Stomach smooth muscle (tissue), 2 donors: Measurements from ENCODE around the gene CACNA1H.

ENCODE experiments used
- H3K27ac ChIP-seq: one replicate; pipeline ENCODE4 v1.7.0; 2013; ENCODE audit warnings: mild to moderate bottlenecking, low read length, inconsistent platforms
- H3K27me3 ChIP-seq, 2 donors: one replicate each; pipeline ENCODE4 v1.7.0; 2013; ENCODE audit warnings: low read length in 2 of 2; ENCODE audit not compliant: insufficient read depth in 2 of 2, control insufficient read depth in 1 of 2
- H3K36me3 ChIP-seq, 2 donors: one replicate each; pipeline ENCODE4 v1.7.0; 2013; ENCODE audit warnings: low read length in 2 of 2; ENCODE audit not compliant: control insufficient read depth in 2 of 2, insufficient read depth in 2 of 2
- H3K4me1 ChIP-seq: one replicate; pipeline ENCODE4 v1.7.0; 2013; ENCODE audit warnings: low read length; ENCODE audit not compliant: control insufficient read depth, insufficient read depth
- H3K4me3 ChIP-seq, 2 donors: one replicate each; pipeline ENCODE4 v1.7.0; 2013; ENCODE audit warnings: low read length in 2 of 2
- H3K9ac ChIP-seq, 2 donors: one replicate each; pipeline ENCODE4 v1.7.0; 2013; ENCODE audit warnings: low read length in 2 of 2, mild to moderate bottlenecking in 1 of 2
- H3K9me3 ChIP-seq, 2 donors: one replicate each; pipeline ENCODE4 v1.7.0; 2013; ENCODE audit warnings: low read length in 2 of 2; ENCODE audit not compliant: control insufficient read depth in 2 of 2
- donor health status: healthy.
- donor health status: Pancreatic carcinoma.

CACNA1H gene

GRCh38 chr16:1131378-1131994, 21.4 kb upstream of the CACNA1H start:
- Histone ChIP-seq H3K4me3 (no peak overlapping the region), H3K27me3 (no peaks in the 10 kb centered on the region), H3K9ac (no peak overlapping the region)

GRCh38 chr16:1132431-1132830, 20.5 kb upstream of the CACNA1H start:
- Histone ChIP-seq H3K36me3 (no peaks in the 10 kb centered on the region), H3K27ac (no peak overlapping the region), H3K4me1 (no peaks in the 10 kb centered on the region), H3K4me3 (no peak overlapping the region), H3K27me3 (no peaks in the 10 kb centered on the region), H3K9me3 (no peaks in the 10 kb centered on the region), H3K9ac (no peak overlapping the region)

More at GRCh38 chr16:1131378-1131994, 21.4 kb upstream of the CACNA1H start:
- Histone ChIP-seq H3K27ac (no peak overlapping the region), H3K9me3 (no peaks in the 10 kb centered on the region), H3K4me1 (no peaks in the 10 kb centered on the region), H3K36me3 (no peaks in the 10 kb centered on the region)

DNA sequence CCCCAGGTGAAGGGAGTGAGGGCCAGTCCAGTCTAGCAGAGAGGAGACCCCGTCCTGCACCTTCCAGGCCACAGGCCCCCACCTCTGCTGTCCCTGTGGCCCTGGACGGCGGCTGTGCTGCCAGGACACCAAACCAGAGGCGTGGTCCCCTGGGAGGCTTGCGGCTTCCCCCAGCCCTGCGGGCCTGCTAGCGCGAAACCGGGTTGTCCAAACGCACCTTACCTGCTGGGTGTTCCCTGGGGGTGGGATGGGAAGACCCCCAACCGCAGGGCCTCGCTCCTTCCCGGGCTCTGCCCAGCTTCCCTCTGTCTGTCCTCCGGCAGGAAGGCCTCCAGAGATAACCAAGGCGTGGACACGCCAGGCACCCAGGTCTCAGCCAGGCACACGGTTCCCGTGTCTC, 19.6 kb upstream of the CACNA1H start:
- Histone ChIP-seq H3K9me3 (no peaks in the 10 kb centered on the region), H3K27me3 (no peaks in the 10 kb centered on the region), H3K4me1 (no peaks in the 10 kb centered on the region), H3K4me3 (no peak overlapping the region), H3K9ac (no peak overlapping the region), H3K27ac (no peak overlapping the region), H3K36me3 (no peaks in the 10 kb centered on the region)

- Histone ChIP-seq H3K9me3 (no peaks in the 10 kb centered on the region), H3K36me3 (no peaks in the 10 kb centered on the region), H3K4me1 (no peaks in the 10 kb centered on the region), H3K4me3 (no peak overlapping the region), H3K27me3 (no peaks in the 10 kb centered on the region), H3K27ac (no peak overlapping the region), H3K9ac (no peak overlapping the region)
Observed at GRCh38 chr16:1133810-1134520, 18.9 kb upstream of the CACNA1H start.

DNA sequence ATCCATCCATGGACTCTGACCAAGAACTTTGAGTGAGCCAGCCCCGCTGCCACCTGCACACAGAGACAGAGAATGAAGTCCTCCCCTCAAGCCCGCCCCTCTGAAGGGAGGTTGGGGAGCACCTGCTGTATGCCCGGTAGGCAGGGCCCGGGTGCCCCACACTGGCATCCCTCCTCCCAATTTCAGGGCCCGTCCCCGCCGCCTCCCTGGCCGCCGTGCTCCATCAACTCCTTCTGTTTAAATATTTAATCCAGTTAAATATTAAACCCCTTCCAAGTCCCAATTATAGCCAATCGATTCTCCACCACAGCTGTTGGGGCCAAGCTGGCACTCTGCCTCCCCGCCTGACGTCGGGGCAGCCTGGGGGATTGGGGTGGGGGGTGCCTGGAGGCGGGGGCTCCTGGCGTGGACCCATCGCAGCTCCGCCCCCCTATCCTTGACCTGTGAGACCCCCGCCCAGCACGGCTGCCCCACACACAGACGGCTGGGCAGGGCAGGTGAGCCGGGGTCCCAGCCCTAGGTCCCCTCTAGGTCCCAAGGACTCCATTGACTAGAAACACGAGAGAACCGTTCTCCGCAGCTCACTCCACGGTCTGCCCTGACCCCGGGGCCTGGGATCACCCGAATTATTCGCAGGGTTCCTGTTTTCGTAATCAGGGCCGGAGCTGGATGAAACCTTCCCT, 18.0 kb upstream of the CACNA1H start:
- Histone ChIP-seq H3K36me3 (no peaks in the 10 kb centered on the region), H3K27ac (no peak overlapping the region), H3K4me1 (no peaks in the 10 kb centered on the region), H3K4me3 (no peak overlapping the region), H3K9me3 (no peaks in the 10 kb centered on the region), H3K27me3 (no peaks in the 10 kb centered on the region), H3K9ac (no peak overlapping the region)

GRCh38 chr16:1135459-1135825, 17.5 kb upstream of the CACNA1H start:
- no peaks in the 10 kb centered on the region for H3K27me3 ChIP-seq
- no peaks in the 10 kb centered on the region for H3K36me3 ChIP-seq
- no peak overlapping the region for H3K27ac ChIP-seq
- H3K9ac ChIP-seq, result no peak overlapping the region
- no peak overlapping the region for H3K4me3 ChIP-seq
- H3K9me3 ChIP-seq, result no peaks in the 10 kb centered on the region
- H3K4me1 ChIP-seq, result no peaks in the 10 kb centered on the region

DNA sequence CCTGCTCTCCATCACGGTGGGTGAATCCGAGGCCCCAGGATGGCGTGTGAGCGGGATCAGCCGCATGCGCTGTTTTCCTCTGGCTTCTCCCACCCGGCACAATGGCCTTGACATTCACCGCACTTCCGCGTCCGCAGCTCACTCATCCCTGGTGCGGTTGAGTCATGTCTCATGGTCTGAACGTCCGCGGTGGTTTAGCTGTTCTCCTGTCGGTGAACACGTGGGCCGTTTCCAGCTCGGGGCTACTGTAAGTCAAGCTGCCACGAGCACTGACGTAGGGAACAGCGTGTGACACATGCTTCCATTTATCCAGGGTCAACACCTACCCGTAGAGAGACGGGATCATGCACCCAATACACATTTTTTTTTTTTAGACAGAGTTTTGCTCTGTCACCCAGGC, 15.3 kb upstream of the CACNA1H start:
- Histone ChIP-seq H3K9me3 (no peaks in the 10 kb centered on the region), H3K27me3 (peaks cover 0 to 3% of the 10 kb centered on the region in 2 donors), H3K36me3 (no peaks in the 10 kb centered on the region), H3K27ac (no peak overlapping the region), H3K4me3 (no peak overlapping the region), H3K9ac (no peak overlapping the region), H3K4me1 (no peaks in the 10 kb centered on the region)

- Histone ChIP-seq H3K4me1 (no peaks in the 10 kb centered on the region), H3K36me3 (no peaks in the 10 kb centered on the region), H3K4me3 (no peak overlapping the region), H3K9ac (no peak overlapping the region), H3K9me3 (no peaks in the 10 kb centered on the region), H3K27me3 (peaks cover 0 to 3% of the 10 kb centered on the region in 2 donors), H3K27ac (no peak overlapping the region)
Observed at GRCh38 chr16:1140582-1141162, 12.2 kb upstream of the CACNA1H start.

DNA sequence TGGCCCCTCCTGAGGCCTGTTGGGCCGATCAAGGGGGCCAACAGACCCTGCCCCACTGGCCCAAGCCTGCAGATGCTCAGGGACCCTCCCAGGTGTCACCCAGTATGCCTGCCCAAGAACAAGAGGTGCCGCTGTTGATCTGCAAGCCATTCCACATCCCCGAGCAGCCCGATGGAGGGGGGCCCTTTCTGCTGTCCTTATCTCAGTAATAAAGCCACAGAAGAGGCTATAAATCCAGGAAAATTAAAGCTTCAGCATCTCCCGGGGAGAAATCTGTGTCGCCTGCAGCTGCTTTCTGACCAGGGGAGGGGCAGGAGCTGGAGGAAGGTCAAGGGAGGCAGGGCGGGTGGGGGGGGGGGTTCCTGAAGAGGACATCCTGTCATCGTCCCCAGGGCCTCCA, 11.7 kb upstream of the CACNA1H start:
- no peak overlapping the region for H3K9ac ChIP-seq
- no peak overlapping the region for H3K27ac ChIP-seq
- H3K9me3 ChIP-seq, result no peaks in the 10 kb centered on the region
- H3K4me1 ChIP-seq, result no peaks in the 10 kb centered on the region
- no peaks in the 10 kb centered on the region for H3K36me3 ChIP-seq
- no peak overlapping the region for H3K4me3 ChIP-seq
- H3K27me3 ChIP-seq, result peaks cover 0 to 3% of the 10 kb centered on the region in 2 donors

- Histone ChIP-seq H3K27me3 (peaks cover 0 to 3% of the 10 kb centered on the region in 2 donors), H3K9me3 (no peaks in the 10 kb centered on the region), H3K36me3 (no peaks in the 10 kb centered on the region), H3K27ac (no peak overlapping the region), H3K4me3 (no peak overlapping the region), H3K9ac (no peak overlapping the region), H3K4me1 (no peaks in the 10 kb centered on the region)
Observed at GRCh38 chr16:1141716-1142115, 11.2 kb upstream of the CACNA1H start.
